ENCODE data around the gene BCL7A. TPM values are rescaled to one million over a fixed set of nuclear protein-coding genes. Genes with fewer than 3 reads are reported as not detected.

The BCL7A gene
- total RNA-seq, 1 experiment from 2014 or later = 18.2 TPM

GRCh38 chr12:122064025-122064777 is 42.5 kb downstream of the BCL7A start:
- Histone ChIP-seq H3K9me3 (ENCODE audit: control insufficient read depth, low read depth, low read length) (no peaks in the 10 kb centered on the region), H3K79me1 (ENCODE audit: insufficient read depth, low read depth, low read length, poor library complexity, severe bottlenecking) (no peaks in the 10 kb centered on the region), H2BK12ac (ENCODE audit: insufficient read length, low read depth, low read length) (no peak overlapping the region), H4K5ac (ENCODE audit: insufficient read length, low read depth, low read length) (peak overlapping the region; percentile 14), H2BK20ac (ENCODE audit: low read depth, low read length, poor library complexity, severe bottlenecking) (no peak overlapping the region), H4K20me1 (ENCODE audit: control insufficient read depth, insufficient read depth, insufficient read length) (no peaks in the 10 kb centered on the region), H3K4ac (ENCODE audit: low read depth, low read length) (no peak overlapping the region; the same call in 1 of the 2 replicates), H3K23ac (ENCODE audit: insufficient read length, low read depth, low read length) (no peak overlapping the region), H3K27ac (ENCODE audit: insufficient read length, low read depth, low read length) (no peak overlapping the region), H2BK5ac (ENCODE audit: insufficient read length, low read length) (no peak overlapping the region), H3T11ph (ENCODE audit: low read length) (no peak overlapping the region), H3K23me2 (ENCODE audit: insufficient read length, low read depth, low read length, poor library complexity, severe bottlenecking) (peaks cover 8% of the 10 kb centered on the region), H3K18ac (ENCODE audit: insufficient read length, low read depth, low read length) (peak overlapping the region; percentile 69), H2AK5ac (ENCODE audit: insufficient read length, low read length) (no peak overlapping the region), H3K14ac (ENCODE audit: insufficient read depth, low read length) (peak overlapping the region; percentile 72; the same call in 1 of the 2 replicates), H2AFZ (ENCODE audit: low read length) (no peak overlapping the region), H4K8ac (replicated peaks; ENCODE audit: insufficient read length, low read depth, low read length) (no peak overlapping the region), H3K56ac (ENCODE audit: insufficient read length, low read depth, low read length) (no peak overlapping the region), H3K27me3 (ENCODE audit: insufficient read depth, low read length) (no peaks in the 10 kb centered on the region), H2BK15ac (ENCODE audit: low read depth, low read length) (no peak overlapping the region), H3K4me2 (ENCODE audit: insufficient read depth, insufficient read length, low read length) (peak overlapping the region; percentile 55), H3K9ac (ENCODE audit: extremely low read depth, insufficient read length, low read length) (peak overlapping the region; percentile 64), H3K79me2 (ENCODE audit: insufficient read depth, low read length) (no peaks in the 10 kb centered on the region), H4K91ac (ENCODE audit: insufficient read length, low read depth, low read length) (no peak overlapping the region), H2BK120ac (ENCODE audit: low read depth, low read length, poor library complexity, severe bottlenecking) (no peak overlapping the region), H3K4me1 (ENCODE audit: insufficient read depth, low read length) (no peaks in the 10 kb centered on the region; the same call in 1 of the 2 replicates)
- peak overlapping the region; percentile 80 to 97 (median 94); a peak in 6 of 7 replicates for H3K27ac Mint-ChIP-seq
- no CpG with 5 or more reads among the region's 14 CpGs for WGBS (ENCODE audit: extremely low coverage, insufficient read length, low lambda C conversion rate)
- DNase-seq = peak; percentile 100
- H3K9me3 Mint-ChIP-seq = no peaks in the 10 kb centered on the region
- TF ChIP-seq, protein P1, sequence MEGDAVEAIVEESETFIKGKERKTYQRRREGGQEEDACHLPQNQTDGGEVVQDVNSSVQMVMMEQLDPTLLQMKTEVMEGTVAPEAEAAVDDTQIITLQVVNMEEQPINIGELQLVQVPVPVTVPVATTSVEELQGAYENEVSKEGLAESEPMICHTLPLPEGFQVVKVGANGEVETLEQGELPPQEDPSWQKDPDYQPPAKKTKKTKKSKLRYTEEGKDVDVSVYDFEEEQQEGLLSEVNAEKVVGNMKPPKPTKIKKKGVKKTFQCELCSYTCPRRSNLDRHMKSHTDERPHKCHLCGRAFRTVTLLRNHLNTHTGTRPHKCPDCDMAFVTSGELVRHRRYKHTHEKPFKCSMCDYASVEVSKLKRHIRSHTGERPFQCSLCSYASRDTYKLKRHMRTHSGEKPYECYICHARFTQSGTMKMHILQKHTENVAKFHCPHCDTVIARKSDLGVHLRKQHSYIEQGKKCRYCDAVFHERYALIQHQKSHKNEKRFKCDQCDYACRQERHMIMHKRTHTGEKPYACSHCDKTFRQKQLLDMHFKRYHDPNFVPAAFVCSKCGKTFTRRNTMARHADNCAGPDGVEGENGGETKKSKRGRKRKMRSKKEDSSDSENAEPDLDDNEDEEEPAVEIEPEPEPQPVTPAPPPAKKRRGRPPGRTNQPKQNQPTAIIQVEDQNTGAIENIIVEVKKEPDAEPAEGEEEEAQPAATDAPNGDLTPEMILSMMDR (conservative IDR thresholded peaks at IDR 0.05) = peak; percentile 73
- peak overlapping the region; percentile 63 to 83 for H3K4me3 Mint-ChIP-seq
- peaks cover 16 to 42% (median 31%) of the 10 kb centered on the region in 3 experiments; a peak in 6 of 7 replicates for H3K36me3 Mint-ChIP-seq (ENCODE audit: insufficient read depth in 1 of 3, low read depth in 3 of 3)
- H3K27me3 Mint-ChIP-seq (ENCODE audit: low read depth) = no peaks in the 10 kb centered on the region
- peaks cover 25 to 30% of the 10 kb centered on the region in 2 experiments for H3K4me1 Mint-ChIP-seq

Data from H9 (cell line).